CD4-positive, alpha-beta T cell treated with Interleukin-1 beta for 1 hour (primary cell): ENCODE measurements around the gene ATXN10.

Experiments used
- DNase-seq, 2 donors: peaks; one replicate each; pipeline ENCODE4 v3.0.0-alpha.2; 2020 to 2022

Gene ATXN10

GRCh38 chr22:45866126-45866645, 194.6 kb downstream of the ATXN10 start:
- no peak for DNase-seq

DNA sequence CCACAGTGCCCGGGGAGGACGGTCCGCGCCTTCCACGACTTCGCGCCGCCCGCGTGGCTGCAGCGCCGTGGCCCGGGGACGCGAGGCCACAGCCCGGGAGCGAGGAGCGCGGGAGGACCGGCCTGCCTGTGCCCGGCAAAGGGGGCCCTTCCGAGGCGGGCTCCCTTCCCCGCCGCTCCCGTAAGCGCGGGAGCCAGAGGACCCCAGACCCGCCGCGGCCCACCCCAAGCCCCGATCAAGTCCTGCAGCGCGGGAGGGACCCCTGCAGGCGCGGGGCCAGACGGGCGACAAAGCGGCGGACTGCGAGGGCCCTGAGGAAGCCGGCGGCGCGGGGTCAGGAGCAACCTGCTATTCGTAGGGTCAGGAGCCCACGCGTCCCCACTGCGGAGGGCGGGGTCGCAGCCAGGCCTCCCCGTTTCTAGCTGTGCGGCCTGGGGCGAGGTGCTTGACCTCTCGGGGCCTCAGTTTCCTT, 195.0 kb downstream of the ATXN10 start:
- no peak for DNase-seq

GRCh38 chr22:45867118-45867905, 195.7 kb downstream of the ATXN10 start:
- no peak for DNase-seq

- DNase-seq, result no peak
Measured at GRCh38 chr22:45867906-45868555, 196.4 kb downstream of the ATXN10 start.

GRCh38 chr22:45868571-45869339, 197.1 kb downstream of the ATXN10 start:
- no peak for DNase-seq

GRCh38 chr22:45869340-45869847, 197.8 kb downstream of the ATXN10 start:
- no peak for DNase-seq

DNA sequence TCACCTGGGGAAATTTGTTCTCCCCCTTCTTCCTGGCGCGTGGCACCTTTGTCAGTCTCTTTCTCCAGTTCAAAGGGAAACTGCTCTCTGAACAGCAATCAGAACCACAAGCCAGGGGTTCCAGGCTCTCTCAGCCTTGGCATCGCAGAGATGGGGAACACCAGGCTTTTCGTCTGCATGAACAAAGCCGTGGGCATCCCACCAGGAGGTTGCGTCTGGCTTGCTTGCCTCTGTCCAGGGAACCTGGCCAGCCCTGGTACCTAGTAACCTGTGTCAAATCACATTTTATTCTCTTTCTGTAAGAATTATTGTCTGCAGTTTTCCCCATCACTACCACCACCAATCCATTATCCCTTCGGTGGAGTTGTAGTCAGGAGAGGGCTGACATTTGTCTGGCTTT, 198.4 kb downstream of the ATXN10 start:
- DNase-seq, result no peak

DNA sequence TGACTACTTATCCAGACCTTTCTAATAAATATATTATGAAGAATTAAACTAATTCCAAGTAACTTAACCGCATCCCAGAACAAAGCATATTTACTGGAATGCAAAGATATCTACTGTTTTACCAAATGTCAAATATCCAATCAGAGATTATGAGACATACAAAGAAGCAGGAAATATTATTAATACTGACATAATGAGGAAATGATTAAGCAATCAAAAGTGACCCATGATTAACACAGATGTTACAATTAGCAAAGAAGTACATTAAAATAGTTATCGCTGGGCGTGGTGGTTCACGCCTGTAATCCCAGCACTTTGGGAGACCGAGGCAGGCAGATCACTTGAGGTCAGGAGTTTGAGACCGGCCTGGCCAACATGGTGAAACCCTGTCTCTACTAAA, 200.1 kb downstream of the ATXN10 start:
- no peak for DNase-seq

DNA sequence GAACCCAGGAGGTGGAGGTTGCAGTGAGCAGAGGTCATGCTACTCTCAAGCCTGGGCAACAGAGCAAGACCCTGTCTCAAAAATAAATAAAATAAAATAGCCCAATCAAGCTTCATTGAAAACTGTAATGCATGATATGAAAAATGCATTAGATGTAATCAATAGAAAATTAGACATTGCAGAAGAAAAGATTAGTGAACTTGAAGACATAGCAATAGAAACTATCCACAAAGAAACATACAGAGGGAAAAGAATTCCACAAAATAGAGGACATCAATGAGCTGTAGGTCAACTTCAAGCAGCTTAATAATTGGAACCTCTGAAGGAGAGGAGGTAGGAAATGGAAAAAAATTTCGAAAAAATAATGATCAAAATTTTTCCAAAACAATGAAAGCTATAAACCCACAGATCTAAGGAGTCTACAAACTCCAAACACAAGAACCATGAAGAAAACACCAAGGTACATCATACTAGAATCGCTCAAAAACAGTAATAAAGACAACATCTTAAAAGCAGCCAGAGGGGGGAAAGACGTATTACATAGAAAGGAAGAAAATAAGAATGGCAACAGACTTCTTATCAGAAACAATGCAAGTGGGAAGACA, 201.1 kb downstream of the ATXN10 start:
- no peak for DNase-seq

DNA sequence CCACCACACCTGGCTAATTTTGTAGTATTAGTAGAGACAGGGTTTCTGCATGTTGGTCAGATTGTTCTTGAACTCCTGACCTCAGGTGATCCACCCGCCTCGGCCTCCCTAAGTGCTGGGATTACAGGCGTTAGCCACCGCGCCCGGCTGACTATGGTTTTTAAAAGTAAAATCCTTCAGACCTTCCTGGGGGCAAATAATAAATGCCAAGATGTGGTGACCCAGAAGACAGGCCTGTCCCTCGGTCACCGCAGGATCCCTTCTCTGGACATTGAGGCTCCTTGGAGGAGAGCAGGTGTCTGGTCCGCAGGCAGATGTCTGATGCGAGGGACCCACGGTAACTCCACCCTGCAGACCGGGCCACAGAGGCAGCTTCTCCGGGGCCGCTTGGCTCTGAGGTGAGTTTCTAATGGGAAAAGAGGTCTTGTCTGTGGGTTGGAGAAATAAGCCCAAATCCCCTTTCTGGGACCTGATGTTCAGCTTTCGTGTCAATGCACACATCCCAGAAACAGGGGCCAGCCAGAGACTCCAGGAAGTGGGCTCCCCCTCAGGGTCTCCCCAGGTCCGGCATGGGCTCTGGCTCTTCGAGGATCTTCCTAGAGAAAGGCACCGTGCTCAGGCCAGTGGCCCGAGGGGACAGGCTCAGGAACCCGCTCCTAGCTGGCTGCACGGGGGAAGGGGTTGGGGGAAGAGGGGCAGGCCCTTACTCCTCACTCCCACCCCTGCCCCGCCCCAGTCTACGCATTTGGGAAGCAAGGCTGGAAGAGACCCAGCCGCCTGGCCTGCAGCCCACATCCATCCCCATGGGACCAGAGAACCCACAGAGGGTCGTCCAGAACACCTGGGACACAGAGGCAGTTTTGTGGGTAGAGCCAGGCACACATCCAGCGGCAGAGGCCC, 204.8 kb downstream of the ATXN10 start:
- DNase-seq, result no peak

GRCh38 chr22:45877036-45877380, 205.4 kb downstream of the ATXN10 start:
- DNase-seq, result no peak

- DNase-seq, result no peak
Measured at GRCh38 chr22:45877651-45878050, 206.0 kb downstream of the ATXN10 start.

DNA sequence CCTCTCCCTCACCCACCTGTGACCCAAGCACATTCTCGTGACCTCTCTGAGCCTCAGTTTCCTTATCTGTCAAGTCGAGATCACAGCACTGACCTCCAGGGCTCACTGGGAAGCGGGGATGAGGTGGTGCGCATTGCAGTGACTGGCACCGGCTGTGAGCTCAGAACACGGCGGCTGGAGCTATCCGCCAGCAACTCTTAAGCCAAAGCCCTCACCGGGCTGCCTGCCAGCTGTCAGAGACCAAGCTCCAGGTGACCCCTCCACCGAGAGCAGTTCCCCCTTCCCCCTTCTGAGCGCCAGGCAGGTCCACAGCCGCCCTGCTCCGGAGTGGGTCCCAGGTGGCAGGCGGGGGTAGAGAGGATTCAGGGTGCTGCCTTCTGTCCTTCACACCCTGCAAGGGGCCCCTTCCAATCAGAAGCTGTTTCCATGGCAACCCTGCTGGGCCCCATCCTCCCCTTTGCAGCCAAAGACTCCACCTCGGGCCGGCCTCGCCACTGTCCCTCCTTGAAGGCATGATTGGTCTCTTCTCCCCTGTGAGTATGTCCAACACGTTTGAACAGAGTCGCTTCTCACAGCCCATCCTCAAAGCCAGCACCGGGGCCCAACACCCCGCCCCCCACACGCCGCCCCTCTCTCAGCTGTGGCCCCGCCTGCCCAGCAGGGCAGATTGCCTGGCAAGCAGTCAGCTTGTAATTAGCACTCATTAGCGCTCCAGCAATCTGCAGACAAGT, 206.6 kb downstream of the ATXN10 start:
- DNase-seq, result no peak

- no peak for DNase-seq
Measured at GRCh38 chr22:45878901-45879551, 207.4 kb downstream of the ATXN10 start.

DNA sequence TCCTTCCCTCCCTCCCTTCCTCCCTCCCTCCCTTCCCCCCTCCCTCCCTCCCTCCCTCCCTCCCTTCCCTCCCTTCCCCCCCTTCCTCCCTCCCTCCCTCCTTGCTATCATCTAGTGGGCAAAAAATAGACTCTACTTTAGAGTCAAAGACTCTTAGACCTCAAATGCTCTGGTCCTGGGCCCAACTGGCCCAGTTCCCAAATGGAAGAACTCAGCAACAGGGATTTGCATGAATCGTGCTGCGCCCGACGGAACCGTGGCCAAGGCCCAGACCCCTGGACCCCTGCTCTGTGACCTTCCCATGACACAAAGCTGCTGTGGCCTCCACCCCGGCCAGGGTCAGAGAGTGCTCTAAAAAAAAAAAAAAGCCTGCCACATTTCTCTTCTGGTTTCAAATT, 207.9 kb downstream of the ATXN10 start:
- no peak for DNase-seq

DNA sequence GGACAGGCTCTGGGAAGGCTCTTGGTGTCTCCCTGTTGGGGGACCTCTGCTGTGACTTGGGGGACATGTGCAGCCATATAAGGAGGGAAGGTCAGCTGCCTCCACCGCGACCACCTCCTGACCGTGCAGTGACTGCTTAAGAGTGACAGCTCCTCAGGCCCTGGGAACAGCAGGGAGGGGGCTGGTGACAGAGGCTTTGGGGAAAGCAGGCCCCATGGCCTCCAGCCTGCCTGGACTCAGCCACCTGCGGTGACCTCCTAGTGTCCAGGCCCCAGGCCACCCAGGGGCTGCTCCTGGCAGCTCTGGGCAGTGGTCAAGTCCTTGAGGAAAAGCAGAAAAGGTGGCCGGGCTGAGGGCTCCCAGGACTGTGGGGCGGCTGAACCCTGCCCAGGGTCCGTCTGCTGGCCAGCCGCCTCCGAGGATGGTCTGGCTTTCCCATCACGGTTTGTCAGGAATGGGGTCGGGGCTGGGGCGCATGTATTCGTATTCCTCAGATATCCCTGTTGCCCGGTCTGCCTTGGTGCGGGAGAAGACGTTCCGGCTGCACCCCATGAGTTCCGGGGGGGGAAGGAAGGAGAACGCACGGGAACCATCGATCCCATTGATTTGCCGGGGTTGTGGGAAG, 208.6 kb downstream of the ATXN10 start:
- DNase-seq, result no peak

- no peak for DNase-seq
Measured at GRCh38 chr22:45880716-45881523, 209.3 kb downstream of the ATXN10 start.

DNA sequence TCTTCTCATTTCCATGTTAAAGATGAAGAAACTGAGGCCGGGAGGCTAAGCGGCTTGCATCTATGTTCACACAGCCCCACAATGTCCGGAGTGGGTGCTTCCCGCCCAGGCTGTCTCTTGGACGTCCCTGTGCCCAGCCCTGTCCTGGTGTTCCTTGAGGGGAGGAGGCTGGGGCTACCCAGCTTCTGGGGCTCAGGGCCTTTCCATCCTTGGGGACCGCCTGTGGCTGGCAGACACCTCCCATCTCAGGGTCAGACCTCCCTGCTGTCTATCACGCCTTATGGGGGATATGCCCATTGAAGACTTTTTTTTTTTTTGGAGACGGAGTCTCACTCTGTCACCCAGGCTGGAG, 209.9 kb downstream of the ATXN10 start:
- no peak for DNase-seq
